Naive thymus-derived CD4-positive, alpha-beta T cell (primary cell): Measurements from ENCODE around the gene IREB2. TPM values are rescaled to one million over a fixed set of nuclear protein-coding genes. Genes with fewer than 3 reads are reported as not detected.

Experiments used
- ATAC-seq: fragments of 150-1000 bp; cut with Tn5 transposase; 2 replicates; pipeline ENCODE4 v1.10.0; 2021; ENCODE audit warnings: mild to moderate bottlenecking, moderate library complexity
- CTCF ChIA-PET: fragments of 350-600 bp; sonication (Branson Sonifier 250); formaldehyde crosslinking; loops from one replicate; lab custom pipeline; 2021; ENCODE audit warnings: antibody characterized with exemption; lab: Charles Lee
- POLR2A ChIA-PET: fragments of 350-600 bp; sonication (Branson Sonifier 250); formaldehyde crosslinking; loops from one replicate; lab custom pipeline; 2021; ENCODE audit warnings: antibody characterized with exemption, inconsistent platforms; lab: Charles Lee
- DNase-seq, 9 donors: peaks; one replicate each; pipeline versions ENCODE4 v3.0.0 to v3.0.0-alpha.2; 2020 to 2022; ENCODE audit warnings: mixed read lengths in 1 of 9
- H3K27ac ChIP-seq: one replicate; pipeline ENCODE4 v1.7.0; 2013; ENCODE audit warnings: mild to moderate bottlenecking, low read depth, low read length, moderate library complexity
- H3K27me3 ChIP-seq, 2 donors: one replicate each; pipeline ENCODE4 v1.7.0; 2013; ENCODE audit warnings: low read length in 2 of 2, mild to moderate bottlenecking in 2 of 2, moderate library complexity in 2 of 2; ENCODE audit not compliant: control insufficient read depth in 2 of 2, insufficient read depth in 2 of 2
- H3K36me3 ChIP-seq, 3 experiments: 1 replicate in 2 of 3; 2 replicates in 1 of 3; pipeline ENCODE4 v1.7.0; 2013; ENCODE audit warnings: low read length in 3 of 3, mild to moderate bottlenecking in 3 of 3, moderate library complexity in 1 of 3; ENCODE audit not compliant: insufficient read depth in 3 of 3, control insufficient read depth in 2 of 3
- H3K4me1 ChIP-seq, 2 donors: one replicate each; pipeline ENCODE4 v1.7.0; 2013; ENCODE audit warnings: low read length in 2 of 2, mild to moderate bottlenecking in 2 of 2, moderate library complexity in 1 of 2; ENCODE audit not compliant: control insufficient read depth in 2 of 2, insufficient read depth in 2 of 2
- H3K4me3 ChIP-seq: 2 replicates; pipeline ENCODE4 v1.7.0; 2013; ENCODE audit warnings: mild to moderate bottlenecking, low read length
- H3K9me3 ChIP-seq, 3 experiments: 1 replicate in 2 of 3; 2 replicates in 1 of 3; pipeline ENCODE4 v1.7.0; 2013; ENCODE audit warnings: low read length in 3 of 3; ENCODE audit not compliant: control insufficient read depth in 2 of 3
- H3K27ac Mint-ChIP-seq, 9 donors: one replicate each; pipeline ENCODE4 v1.8.0; 2020 to 2022; ENCODE audit warnings: mixed read lengths in 9 of 9, mild to moderate bottlenecking in 8 of 9, moderate library complexity in 5 of 9, inconsistent platforms in 2 of 9
- H3K27me3 Mint-ChIP-seq, 5 donors: one replicate each; pipeline ENCODE4 v1.8.0; 2021 to 2022; ENCODE audit warnings: mixed read lengths in 5 of 5, mild to moderate bottlenecking in 1 of 5
- H3K36me3 Mint-ChIP-seq, 5 donors: one replicate each; pipeline ENCODE4 v1.8.0; 2020 to 2022; ENCODE audit warnings: mixed read lengths in 5 of 5, mild to moderate bottlenecking in 3 of 5, inconsistent platforms in 1 of 5
- H3K4me1 Mint-ChIP-seq, 7 donors: one replicate each; pipeline ENCODE4 v1.8.0; 2020 to 2022; ENCODE audit warnings: mixed read lengths in 7 of 7, mild to moderate bottlenecking in 3 of 7, inconsistent platforms in 1 of 7
- H3K4me3 Mint-ChIP-seq, 10 donors: one replicate each; pipeline ENCODE4 v1.8.0; 2020 to 2022; ENCODE audit warnings: mild to moderate bottlenecking in 10 of 10, mixed read lengths in 10 of 10, moderate library complexity in 6 of 10, inconsistent platforms in 2 of 10
- H3K9me3 Mint-ChIP-seq, 11 donors: one replicate each; pipeline ENCODE4 v1.8.0; 2020 to 2022; ENCODE audit warnings: mixed read lengths in 11 of 11, mild to moderate bottlenecking in 4 of 11, inconsistent platforms in 1 of 11, moderate library complexity in 1 of 11
- intact Hi-C, 2 donors: fragments of 100-400 bp; cut with micrococcal nuclease; formaldehyde crosslinking; loops; one replicate each; pipeline ENCODE4 v1.15.1; 2023
- polyA plus RNA-seq, 2 donors: library from polyadenylated mRNA; unstranded; fragments of 300-500 nt; fragmentation: Illumina TruSeq; gene quantifications; one replicate each; pipeline ENCODE4 v1.2.3, GENCODE V29; 2021
- total RNA-seq, 6 experiments: library from RNA in 5 of 6; stranded (reverse) in 5 of 6; gene quantifications; 1 replicate in 5 of 6; 2 replicates in 1 of 6; pipeline ENCODE4 v1.2.3 and lab custom pipeline; 2021 to 2026

Gene IREB2
- total and polyA plus RNA-seq, 7 experiments from 2014 or later, result 17.6 to 79.8 (median 67.6) TPM

GRCh38 chr15:78444255-78444654, 6.2 kb downstream of the IREB2 start:
- H3K4me3 Mint-ChIP-seq, result peak overlapping the region in 1 of 10 donors; percentile 27
- H3K9me3 Mint-ChIP-seq, result no peaks in the 10 kb centered on the region

DNA sequence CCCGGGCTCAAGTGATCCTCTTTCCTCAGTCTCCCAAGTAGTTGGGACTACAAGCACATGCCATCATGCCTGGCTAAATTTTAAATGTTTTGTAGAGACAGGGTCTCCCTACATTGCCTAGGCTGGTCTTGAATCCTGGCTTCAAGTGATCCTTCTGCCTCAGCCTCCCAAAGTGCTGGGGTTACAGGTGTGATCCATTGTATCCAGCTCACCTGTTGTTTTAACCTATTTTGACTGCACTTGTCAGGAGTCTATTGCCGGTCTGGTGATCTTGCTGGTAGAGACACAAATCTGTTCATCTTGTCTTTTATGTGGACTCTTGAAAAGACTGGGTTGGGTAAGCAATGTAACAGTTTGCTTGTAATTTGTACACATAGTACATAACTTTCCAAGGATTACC, 7.9 kb downstream of the IREB2 start:
- no peak overlapping the region for H3K4me3 Mint-ChIP-seq
- no peak for DNase-seq
- no peaks in the 10 kb centered on the region for H3K27me3 Mint-ChIP-seq
- Histone ChIP-seq H3K4me1 (peaks cover 11 to 17% of the 10 kb centered on the region in 2 donors), H3K9me3 (no peaks in the 10 kb centered on the region), H3K4me3 (no peak overlapping the region), H3K27ac (no peak overlapping the region), H3K27me3 (no peaks in the 10 kb centered on the region), H3K36me3 (peaks cover 8 to 50% (median 18%) of the 10 kb centered on the region in 3 experiments)
- H3K9me3 Mint-ChIP-seq, result no peaks in the 10 kb centered on the region
- intact Hi-C loops, result no loop called here
- peak overlapping the region in 1 of 9 donors; percentile 69 for H3K27ac Mint-ChIP-seq
- no peak for ATAC-seq
- H3K36me3 Mint-ChIP-seq, result peaks cover 15 to 41% (median 29%) of the 10 kb centered on the region in 5 donors
- POLR2A ChIA-PET, result no interaction called here
- CTCF ChIA-PET, result no interaction called here
- H3K4me1 Mint-ChIP-seq, result peaks cover 49 to 87% (median 79%) of the 10 kb centered on the region in 7 donors

More at GRCh38 chr15:78444255-78444654, 6.2 kb downstream of the IREB2 start:
- DNase-seq, result no peak
- peaks cover 15 to 37% (median 32%) of the 10 kb centered on the region in 5 donors for H3K36me3 Mint-ChIP-seq
- H3K4me1 Mint-ChIP-seq, result peaks cover 45 to 87% (median 78%) of the 10 kb centered on the region in 7 donors
- Histone ChIP-seq H3K36me3 (peaks cover 8 to 59% (median 21%) of the 10 kb centered on the region in 3 experiments), H3K4me3 (no peak overlapping the region), H3K27ac (no peak overlapping the region), H3K4me1 (peaks cover 19 to 28% of the 10 kb centered on the region in 2 donors), H3K9me3 (no peaks in the 10 kb centered on the region), H3K27me3 (no peaks in the 10 kb centered on the region)
- no peak for ATAC-seq
- peak overlapping the region in 2 of 9 donors; percentile 32 to 41 for H3K27ac Mint-ChIP-seq
- intact Hi-C loops, result no loop called here
- H3K27me3 Mint-ChIP-seq, result no peaks in the 10 kb centered on the region
- CTCF ChIA-PET, result interaction anchor here (0.7 kb wide), 1 partner anchor 22 kb away, joined by 4 read pairs; no protein-coding TSS in a partner anchor
- POLR2A ChIA-PET, result no interaction called here

DNA sequence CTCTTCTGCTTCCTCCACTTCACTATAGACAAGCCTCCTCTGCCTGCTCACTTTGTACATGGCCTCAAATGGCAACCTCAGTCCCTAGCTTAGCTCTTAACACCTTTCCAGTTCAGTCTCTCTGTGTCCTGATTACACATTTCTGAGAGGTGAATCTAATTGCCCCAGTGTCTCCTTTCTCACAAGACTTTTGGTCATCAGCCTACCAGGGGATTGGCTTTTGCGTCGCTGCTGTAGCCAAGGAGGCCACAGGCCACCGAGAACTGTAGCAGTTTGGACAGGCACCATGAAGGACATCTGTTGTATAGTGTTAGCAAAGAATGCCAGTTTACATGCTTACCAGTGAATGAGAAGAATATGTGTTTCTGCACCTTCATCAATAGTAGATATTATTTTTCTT, 8.5 kb downstream of the IREB2 start:
- intact Hi-C loops, result no loop called here
- no peak overlapping the region for H3K27ac ChIP-seq
- POLR2A ChIA-PET, result no interaction called here
- no peaks in the 10 kb centered on the region for H3K9me3 Mint-ChIP-seq
- CTCF ChIA-PET, result interaction anchor here (0.7 kb wide), 1 partner anchor 14 kb away, joined by 7 read pairs; no protein-coding TSS in a partner anchor
- H3K27me3 Mint-ChIP-seq, result no peaks in the 10 kb centered on the region
- H3K27ac Mint-ChIP-seq, result peak overlapping the region in 2 of 9 donors; percentile 10 to 69
- no peak overlapping the region for H3K4me3 ChIP-seq
- peaks cover 44 to 80% (median 72%) of the 10 kb centered on the region in 7 donors for H3K4me1 Mint-ChIP-seq
- H3K36me3 ChIP-seq, result peaks cover 8 to 50% (median 14%) of the 10 kb centered on the region in 3 experiments
- H3K9me3 ChIP-seq, result no peaks in the 10 kb centered on the region
- H3K4me1 ChIP-seq, result peaks cover 5 to 14% of the 10 kb centered on the region in 2 donors
- H3K4me3 Mint-ChIP-seq, result peak overlapping the region in 1 of 10 donors; percentile 11
- no peaks in the 10 kb centered on the region for H3K27me3 ChIP-seq
- DNase-seq (no peak), ATAC-seq (no peak)
- peaks cover 11 to 38% (median 25%) of the 10 kb centered on the region in 5 donors for H3K36me3 Mint-ChIP-seq

DNA sequence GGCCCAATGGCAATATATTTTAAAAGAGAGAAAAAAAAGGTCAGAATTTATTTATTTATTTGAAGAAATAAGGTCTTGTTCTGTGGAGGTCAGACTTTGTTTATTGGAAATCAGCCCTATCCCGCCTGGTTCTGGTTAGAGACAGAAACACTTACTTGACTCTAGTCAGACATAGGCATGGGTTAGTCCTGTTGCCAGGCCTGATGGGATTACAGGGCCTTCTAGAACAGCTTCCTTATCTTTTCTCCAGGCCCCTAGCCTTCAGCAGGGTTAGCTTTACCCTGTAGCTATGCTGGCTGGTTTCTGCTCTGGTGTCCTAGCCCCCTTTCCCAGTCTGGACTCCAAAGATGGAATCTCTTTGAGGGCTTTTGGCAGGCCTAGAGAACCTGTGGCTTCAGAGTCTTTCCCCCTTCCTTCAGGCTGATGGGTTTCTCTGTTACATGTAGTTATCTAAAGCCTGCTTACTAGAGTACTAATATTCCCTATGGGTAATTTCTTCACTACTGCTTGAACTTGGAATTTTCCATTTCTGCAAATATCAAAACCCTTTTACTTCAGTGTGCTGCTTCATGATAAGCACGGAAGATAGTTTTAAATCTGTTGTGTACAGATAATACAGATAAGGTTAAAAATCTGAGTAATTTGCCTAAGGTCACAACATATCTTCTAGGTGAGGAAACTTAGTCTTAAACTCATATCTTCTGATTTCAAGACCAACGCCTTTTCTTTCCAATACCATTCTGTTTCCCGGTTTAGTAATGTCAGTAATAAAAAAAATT, 10.6 kb downstream of the IREB2 start:
- Histone ChIP-seq H3K4me3 (no peak overlapping the region), H3K27me3 (no peaks in the 10 kb centered on the region), H3K36me3 (peaks cover 0 to 40% (median 17%) of the 10 kb centered on the region in 3 experiments), H3K9me3 (no peaks in the 10 kb centered on the region), H3K27ac (no peak overlapping the region), H3K4me1 (peaks cover 14 to 18% of the 10 kb centered on the region in 2 donors)
- intact Hi-C loops, result no loop called here
- Mint-ChIP-seq H3K36me3 (peaks cover 7 to 31% (median 20%) of the 10 kb centered on the region in 5 donors), H3K4me1 (peaks cover 49 to 83% (median 77%) of the 10 kb centered on the region in 7 donors), H3K27me3 (no peaks in the 10 kb centered on the region), H3K4me3 (peak overlapping the region in 2 of 10 donors; percentile 6 to 22), H3K27ac (peak overlapping the region in 2 of 9 donors; percentile 28 to 51), H3K9me3 (no peaks in the 10 kb centered on the region)
- ATAC-seq (no peak), DNase-seq (no peak)
- ChIA-PET POLR2A (interaction anchor here (0.7 to 3.0 kb wide), 3 partner anchors 12 to 1512 kb away, joined by 3 to 14 read pairs (median 4); partner anchors contain the start of genes IREB2 and PSMA4), CTCF (interaction anchor here (0.6 kb wide), 1 partner anchor 1474 kb away, joined by 3 read pairs; no protein-coding TSS in a partner anchor)

GRCh38 chr15:78449220-78449999, 11.4 kb downstream of the IREB2 start:
- Mint-ChIP-seq H3K4me1 (peaks cover 48 to 84% (median 78%) of the 10 kb centered on the region in 7 donors), H3K27ac (peak overlapping the region in 1 of 9 donors; percentile 11), H3K36me3 (peaks cover 7 to 26% (median 15%) of the 10 kb centered on the region in 5 donors), H3K4me3 (no peak overlapping the region), H3K9me3 (no peaks in the 10 kb centered on the region), H3K27me3 (no peaks in the 10 kb centered on the region)
- Histone ChIP-seq H3K27me3 (no peaks in the 10 kb centered on the region), H3K4me1 (peaks cover 19 to 25% of the 10 kb centered on the region in 2 donors), H3K27ac (no peak overlapping the region), H3K9me3 (no peaks in the 10 kb centered on the region), H3K36me3 (peaks cover 0 to 32% (median 17%) of the 10 kb centered on the region in 3 experiments), H3K4me3 (no peak overlapping the region)
- ATAC-seq, result no peak
- ChIA-PET POLR2A (interaction anchor here (0.7 to 3.0 kb wide), 3 partner anchors 12 to 1511 kb away, joined by 3 to 14 read pairs (median 4); partner anchors contain the start of genes IREB2 and PSMA4), CTCF (interaction anchor here (0.6 kb wide), 1 partner anchor 1474 kb away, joined by 3 read pairs; no protein-coding TSS in a partner anchor)
- DNase-seq, result no peak
- intact Hi-C loops, result no loop called here

GRCh38 chr15:78450285-78450858, 12.4 kb downstream of the IREB2 start:
- intact Hi-C loops, result no loop called here
- H3K4me1 ChIP-seq, result peaks cover 25 to 29% of the 10 kb centered on the region in 2 donors
- H3K27ac ChIP-seq, result no peak overlapping the region
- no peaks in the 10 kb centered on the region for H3K9me3 Mint-ChIP-seq
- no peaks in the 10 kb centered on the region for H3K9me3 ChIP-seq
- H3K4me3 Mint-ChIP-seq, result peak overlapping the region in 3 of 10 donors; percentile 5 to 35 (median 29)
- no peak overlapping the region for H3K4me3 ChIP-seq
- no peaks in the 10 kb centered on the region for H3K27me3 Mint-ChIP-seq
- no peaks in the 10 kb centered on the region for H3K27me3 ChIP-seq
- H3K36me3 Mint-ChIP-seq, result peaks cover 7 to 30% (median 14%) of the 10 kb centered on the region in 5 donors
- DNase-seq (no peak), ATAC-seq (no peak)
- POLR2A ChIA-PET, result interaction anchor here (1.1 to 3.0 kb wide), 2 partner anchors 13 to 14 kb away, joined by 3 to 14 read pairs; partner anchors contain the start of gene IREB2
- H3K36me3 ChIP-seq, result peaks cover 0 to 25% (median 17%) of the 10 kb centered on the region in 3 experiments
- H3K27ac Mint-ChIP-seq, result no peak overlapping the region
- peaks cover 52 to 87% (median 85%) of the 10 kb centered on the region in 7 donors for H3K4me1 Mint-ChIP-seq
- CTCF ChIA-PET, result no interaction called here
